ENCODE measurements around the gene RABAC1. TPM values are rescaled to one million over a fixed set of nuclear protein-coding genes. Genes with fewer than 3 reads are reported as not detected.
"Not testable (repeated sequence)": the region's sequence is repeated elsewhere in the genome, so short reads cannot be mapped to it uniquely, and the experiment has no call there.

RABAC1 gene
- polyA plus RNA-seq, 4 donors = 48.1 to 103 (median 66.2) TPM

- no peak for DNase-seq (ENCODE audit: low read depth in 4 of 4, low spot score in 3 of 4)
Observed at GRCh38 chr19:41919948-41920712, 39.0 kb downstream of the RABAC1 start.

DNA sequence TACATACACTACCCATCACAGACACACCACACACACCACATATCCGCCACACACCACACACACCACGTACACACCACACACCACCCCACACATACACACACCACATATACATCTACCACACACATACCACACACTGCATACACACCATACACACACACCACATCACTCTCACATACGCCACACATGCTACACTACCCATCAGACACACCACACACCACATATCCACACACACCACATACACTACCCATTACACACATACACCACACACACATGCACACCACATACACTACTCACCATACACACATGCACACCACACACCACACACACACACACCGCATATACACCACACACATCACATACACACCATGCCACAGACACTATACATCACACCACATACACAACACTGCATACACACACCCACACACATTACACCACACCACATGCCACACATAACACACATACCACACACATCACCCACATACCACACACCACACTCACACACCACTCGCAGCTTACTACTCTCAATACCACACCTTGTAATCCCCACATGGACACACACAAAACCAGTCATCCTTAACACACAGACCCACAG lies 40.4 kb downstream of the RABAC1 start:
- no peak for DNase-seq (ENCODE audit: low read depth in 4 of 4, low spot score in 3 of 4)

GRCh38 chr19:41918095-41918494 lies 41.0 kb downstream of the RABAC1 start:
- no peak for DNase-seq (ENCODE audit: low read depth in 4 of 4, low spot score in 3 of 4)

DNA sequence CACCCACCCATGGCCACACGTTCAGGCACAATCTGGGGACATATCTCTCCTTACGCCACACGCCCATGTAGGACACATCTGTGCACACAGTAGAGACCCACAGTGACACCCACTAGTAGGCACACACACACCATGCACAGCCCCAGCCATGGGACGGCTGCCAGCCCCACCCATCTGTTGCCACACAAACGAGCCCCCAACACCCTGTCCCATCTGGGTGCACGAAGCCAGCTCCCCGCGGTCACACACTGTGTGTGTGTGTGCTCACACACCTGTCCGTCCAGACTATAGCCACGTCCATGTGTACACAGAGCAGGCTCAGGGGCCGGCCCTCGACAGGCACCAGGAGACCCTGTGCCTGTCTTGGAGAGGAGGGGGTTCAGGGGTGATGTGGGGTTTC lies 41.4 kb downstream of the RABAC1 start:
- no peak for DNase-seq (ENCODE audit: low read depth in 4 of 4, low spot score in 3 of 4)

DNA sequence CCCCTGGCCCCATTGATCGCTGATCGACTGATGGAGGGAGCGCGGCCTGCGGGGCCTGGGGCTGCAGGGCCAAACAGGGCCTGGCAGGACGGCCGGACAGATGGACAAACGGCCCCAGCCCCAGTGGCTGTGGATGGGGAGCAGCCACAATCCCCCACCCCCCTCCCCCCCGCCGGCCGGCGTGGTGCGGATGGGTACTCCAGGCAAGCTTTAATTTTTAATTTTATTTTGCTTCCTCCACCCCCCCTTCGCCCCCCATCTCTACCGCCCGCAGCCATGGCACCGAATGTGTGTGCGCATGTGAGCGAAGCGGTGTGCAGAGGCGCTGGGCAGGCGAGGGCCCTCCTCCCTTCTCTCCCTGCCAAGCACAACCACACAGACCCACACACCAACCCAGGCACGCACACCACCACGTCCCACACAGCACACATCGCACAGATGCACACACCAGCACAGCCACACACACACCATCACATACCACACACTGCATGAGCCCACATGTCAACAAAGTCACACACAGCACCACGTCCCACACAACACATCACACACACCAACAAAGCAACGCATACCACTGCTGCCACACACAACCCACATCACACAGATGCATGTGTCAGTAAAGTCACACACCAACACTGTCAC lies 43.2 kb downstream of the RABAC1 start:
- DNase-seq (ENCODE audit: low read depth in 4 of 4, low spot score in 3 of 4) = no peak

DNA sequence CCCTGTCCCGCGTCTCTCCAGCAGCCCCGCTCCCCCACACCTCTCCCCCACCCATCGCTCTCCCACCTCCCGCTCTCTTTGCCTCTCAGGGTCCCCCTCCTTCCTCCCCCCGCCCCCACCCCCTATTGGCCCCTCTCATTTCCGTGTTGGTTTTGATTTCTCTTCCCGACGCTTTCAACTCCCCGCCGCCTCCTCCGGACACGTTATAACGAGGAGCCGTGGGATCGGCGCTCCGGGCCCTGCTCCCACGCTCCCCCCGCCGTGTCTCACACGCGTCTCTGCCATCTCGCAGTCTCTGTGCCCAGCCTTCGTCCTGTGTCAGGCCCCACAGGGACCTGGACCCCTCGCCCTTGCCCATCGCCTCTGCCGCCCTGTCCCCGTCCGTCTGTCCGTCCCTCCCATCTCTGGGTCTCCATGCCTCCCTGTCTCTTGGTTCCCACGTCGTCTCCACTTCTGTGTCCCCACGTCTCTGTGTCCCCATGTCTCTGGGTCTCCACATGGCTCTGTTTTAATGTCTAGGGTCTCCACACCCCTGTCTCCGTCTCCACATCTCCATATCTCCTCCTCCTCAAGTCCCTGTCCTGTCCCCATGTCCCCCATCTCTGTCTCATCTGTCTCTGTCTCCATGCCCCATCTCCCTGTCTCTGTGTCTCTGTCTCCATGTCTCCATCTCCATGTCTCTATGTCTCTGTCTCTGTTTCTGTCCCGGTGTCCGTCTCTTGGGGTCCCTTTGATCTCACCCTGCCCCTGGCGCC lies 43.9 kb downstream of the RABAC1 start:
- no peak for DNase-seq (ENCODE audit: low read depth in 4 of 4, low spot score in 3 of 4)

DNA sequence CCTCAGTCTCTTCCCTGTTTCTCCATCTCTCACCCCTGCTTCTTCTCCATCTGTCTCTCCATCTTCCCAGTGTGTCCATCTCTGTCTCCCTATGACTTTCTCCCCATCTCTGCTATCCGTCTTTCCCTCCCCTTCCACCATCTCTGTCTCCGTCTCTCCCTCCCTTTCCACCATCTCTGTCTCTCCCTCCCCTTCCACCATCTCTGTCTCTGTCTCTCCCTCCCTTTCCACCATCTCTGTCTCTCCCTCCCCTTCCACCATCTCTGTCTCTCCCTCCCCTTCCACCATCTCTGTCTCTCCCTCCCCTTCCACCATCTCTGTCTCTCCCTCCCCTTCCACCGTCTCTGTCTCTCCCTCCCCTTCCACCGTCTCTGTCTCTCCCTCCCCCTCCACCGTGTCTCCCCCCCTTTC lies 44.7 kb downstream of the RABAC1 start:
- DNase-seq (ENCODE audit: low read depth in 4 of 4, low spot score in 3 of 4) = not testable (repeated sequence)

DNA sequence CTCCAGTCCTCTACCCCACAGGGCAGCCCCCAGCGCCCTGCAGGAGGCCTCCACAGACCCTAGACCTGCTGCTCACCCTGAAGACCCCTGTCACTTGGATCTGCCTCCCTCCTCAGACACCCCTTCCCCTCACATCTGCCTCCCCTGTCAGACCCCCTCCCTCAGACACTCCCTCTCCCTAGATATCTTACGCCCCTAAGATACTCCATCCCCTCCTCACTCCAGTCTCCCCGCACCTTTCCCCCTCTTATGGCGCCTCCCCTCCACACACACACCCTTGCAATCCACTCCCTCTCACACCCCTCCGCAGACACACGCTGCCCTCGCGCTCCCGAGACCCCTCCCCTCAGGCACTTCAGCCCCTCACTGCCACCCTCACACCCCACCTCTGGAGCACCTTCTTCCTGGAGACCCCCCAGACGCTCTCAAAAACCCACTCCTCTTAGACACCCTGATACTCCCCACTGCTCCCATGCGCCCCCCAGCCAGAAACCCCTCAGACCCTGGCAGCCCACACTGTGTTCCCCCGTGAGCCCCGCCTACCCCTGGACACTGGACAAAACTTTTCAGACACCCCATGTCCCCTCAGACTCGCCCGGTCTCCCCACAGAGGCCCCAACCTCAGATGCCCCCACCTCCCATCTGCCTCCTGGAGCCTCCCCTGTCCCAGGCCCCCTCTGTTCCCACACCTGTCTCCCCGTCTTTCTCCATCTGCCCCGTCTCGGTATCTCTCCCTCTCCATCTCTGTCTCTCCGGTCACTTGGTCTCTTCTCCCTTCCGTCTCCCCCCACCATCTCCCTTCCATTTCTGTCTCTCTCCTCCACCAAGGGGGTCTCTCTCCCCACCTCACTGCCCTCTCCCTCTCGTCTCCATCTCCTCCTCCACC lies 45.3 kb downstream of the RABAC1 start:
- no peak for DNase-seq (ENCODE audit: low read depth in 4 of 4, low spot score in 3 of 4)

- DNase-seq (ENCODE audit: low read depth in 4 of 4, low spot score in 3 of 4) = no peak
Observed at GRCh38 chr19:41912899-41913537, 46.1 kb downstream of the RABAC1 start.

DNA sequence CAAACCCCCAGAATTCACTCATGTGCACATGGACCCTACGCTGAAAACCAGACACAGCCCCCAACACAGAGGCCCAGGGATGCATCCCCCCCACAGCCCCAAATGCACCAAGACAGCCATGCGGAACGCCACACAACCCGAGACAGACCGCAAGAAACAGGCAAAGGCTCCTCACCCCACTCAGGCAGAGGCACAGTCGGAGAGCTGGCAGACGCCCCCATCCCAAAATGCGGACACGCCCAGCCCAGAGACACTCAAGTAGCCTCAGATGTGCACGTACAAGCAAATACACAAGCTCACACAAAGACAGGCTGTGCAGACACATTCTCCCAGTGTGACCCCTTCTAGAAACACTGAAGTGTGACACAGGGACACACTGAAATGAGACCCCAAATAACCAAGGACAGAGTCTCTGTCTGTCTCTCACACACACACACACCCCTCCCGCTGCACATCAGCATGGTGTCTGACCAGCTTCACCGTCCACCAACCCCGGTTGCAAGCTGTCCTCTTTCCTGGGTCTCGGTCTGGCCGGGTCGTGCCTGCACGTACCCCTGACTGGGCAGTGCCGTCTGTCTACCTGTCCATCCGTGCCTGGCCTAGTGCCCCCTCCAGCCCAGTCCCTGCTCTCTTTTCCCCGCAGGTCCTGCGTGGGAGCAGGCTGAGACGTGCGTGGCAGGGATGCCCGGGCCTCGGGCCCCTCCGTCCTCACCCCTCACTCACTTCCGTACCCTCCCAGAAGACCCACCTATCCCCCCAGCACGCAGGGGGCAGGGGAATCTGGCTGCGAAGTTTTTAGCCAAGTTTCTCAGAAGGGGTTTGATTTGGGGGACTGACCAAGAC lies 47.0 kb downstream of the RABAC1 start:
- DNase-seq (ENCODE audit: low read depth in 4 of 4, low spot score in 3 of 4) = no peak

DNA sequence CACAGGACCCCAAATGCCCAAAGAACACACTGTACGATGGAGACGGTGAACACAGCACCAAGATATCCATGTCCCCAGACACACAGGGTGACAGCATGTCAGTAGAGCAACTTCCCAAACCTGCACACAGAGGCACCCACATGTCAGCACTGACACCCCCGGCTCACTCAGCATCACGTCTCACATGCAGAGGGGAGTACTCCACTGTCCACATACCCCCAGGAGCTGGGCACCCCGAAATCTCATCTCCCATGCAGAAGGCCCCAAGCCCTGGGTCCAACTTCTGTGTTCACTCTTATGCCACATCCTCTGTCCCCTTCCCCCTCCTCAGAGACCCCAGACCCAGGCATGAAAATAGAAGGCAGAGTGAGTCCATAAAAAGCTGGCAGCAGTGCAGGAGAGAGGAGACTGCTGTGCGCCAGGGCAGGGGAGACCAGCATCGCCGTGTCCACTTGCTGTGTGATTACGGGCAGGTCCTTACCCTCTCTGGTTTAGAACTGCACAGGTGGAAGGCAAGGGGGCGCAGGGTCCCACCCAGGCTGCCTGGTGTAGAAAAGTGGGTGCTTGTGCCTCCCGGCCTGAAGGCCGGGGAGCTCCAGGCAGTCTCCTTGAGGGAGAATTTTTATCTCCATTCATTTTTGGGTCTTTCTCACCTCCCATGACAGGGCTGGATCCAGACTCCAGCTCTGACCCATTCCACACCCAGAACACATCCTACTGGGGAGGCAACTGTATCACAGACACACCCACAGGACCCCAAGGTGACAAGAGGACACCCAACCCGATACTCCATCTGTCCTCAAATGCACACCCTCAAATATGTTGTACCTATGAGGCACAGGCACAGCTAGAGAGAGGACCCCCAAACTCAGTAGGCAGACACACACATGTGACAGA lies 47.9 kb downstream of the RABAC1 start:
- no peak for DNase-seq (ENCODE audit: low read depth in 4 of 4, low spot score in 3 of 4)

DNA sequence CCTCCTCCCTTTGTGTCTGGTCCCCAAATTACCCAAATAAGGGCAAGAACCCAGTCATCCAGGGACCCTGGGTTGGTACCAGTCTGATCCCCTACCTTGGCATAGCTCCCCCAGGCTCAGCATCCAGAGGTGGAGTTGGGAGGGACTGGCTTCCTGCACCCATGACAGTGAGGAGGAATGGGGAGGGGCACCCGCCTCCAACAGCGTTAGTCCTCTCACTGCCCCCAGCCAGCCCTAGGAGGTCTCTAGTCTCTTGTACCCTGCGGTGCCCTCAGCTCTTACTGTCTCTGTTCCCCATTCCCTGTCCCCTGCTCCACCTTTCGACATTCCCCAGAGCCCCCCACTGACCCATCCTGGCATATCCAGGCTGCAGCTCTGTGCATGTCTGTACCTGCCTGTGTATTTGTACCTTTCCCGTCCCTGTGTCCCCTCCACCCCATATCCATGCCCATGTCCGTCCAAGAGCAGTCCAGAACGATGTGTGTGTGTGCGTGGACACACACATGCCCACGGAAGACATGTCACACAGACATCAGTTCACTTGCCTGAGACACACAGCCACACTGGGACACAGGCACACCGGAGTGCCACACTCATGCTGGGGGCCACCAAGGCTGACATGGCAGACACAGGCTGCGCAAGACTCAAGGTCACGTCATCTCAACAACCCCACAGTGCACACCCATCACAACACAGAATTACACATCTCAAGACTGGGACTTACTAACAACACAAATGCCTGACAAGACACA lies 48.7 kb downstream of the RABAC1 start:
- no peak for DNase-seq (ENCODE audit: low read depth in 4 of 4, low spot score in 3 of 4)

DNA sequence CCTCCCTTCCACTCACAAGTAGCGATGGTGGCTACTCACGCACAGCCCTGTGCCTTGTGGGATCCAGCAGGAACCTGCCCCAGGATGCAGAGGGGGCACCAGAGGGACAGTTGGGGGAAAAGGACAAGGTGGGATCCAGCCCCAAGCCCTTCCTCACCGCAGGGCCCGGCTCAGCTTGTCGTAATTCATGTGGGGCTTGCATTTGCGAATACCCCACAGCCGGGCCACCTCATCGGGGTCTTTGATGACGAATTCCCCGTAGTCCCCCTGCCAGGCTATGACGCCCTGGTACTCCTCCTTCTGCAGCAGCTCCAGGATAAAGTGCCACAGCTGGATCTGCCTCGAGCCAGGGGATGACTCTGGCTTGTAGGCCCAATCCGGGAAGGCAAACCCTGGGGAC lies 49.4 kb downstream of the RABAC1 start:
- DNase-seq (ENCODE audit: low read depth in 4 of 4, low spot score in 3 of 4) = no peak

DNA sequence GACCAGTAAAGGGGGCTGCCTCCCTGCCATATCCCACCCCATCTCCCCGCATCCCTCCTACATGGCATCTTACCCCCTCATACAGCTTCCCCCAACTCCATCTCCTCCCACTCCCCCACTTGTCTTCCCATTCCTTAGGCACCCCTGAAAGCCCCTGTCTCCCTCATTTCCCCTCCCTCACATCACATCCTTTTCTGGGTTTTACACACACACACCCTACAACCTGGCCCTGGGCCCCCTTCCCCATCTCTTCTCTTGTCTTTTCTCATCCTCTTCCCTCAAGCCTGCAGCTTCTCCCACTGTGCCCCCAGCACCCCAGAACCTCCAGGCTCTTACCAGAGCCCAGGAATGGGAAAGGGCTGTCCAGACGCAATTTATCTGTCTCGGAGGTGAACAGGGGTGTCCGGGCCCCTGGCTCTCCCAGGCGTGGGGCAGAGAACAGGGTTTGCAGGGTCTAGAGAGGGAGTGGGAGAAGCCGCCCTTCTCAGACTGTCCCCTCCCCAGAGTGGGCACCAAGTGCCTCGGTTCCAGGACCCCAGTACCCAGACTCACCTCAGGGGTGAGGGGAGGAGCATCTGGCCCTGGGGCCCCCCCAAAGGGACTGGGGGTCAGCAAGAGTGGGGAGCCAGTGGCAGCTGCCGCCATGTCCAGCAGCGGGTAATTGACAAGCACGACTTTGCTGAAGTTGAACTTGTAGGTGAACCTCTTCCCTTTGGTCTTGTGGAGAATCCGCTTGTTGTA lies 50.2 kb downstream of the RABAC1 start:
- no peak for DNase-seq (ENCODE audit: low read depth in 4 of 4, low spot score in 3 of 4)

GRCh38 chr19:41907994-41908615 lies 51.0 kb downstream of the RABAC1 start:
- DNase-seq (ENCODE audit: low read depth in 4 of 4, low spot score in 3 of 4) = no peak

All from right renal pelvis (tissue), 4 donors.